HL-60 (cell line): Measurements from ENCODE around the gene DEPDC1.

Experiments
- DNase-seq, 2 experiments: peaks; one replicate each; pipeline ENCODE4 v3.0.0-alpha.2; 2010 to 2020; ENCODE audit warnings: low read depth in 1 of 2, low spot score in 1 of 2
- H3K27ac ChIP-seq: fragments of 250-450 bp; sonication (Bioruptor Pico); replicated peaks from 2 replicates; pipeline ENCODE4 v1.5.1; 2020; ENCODE audit warnings: mild to moderate bottlenecking, moderate library complexity
- H3K27me3 ChIP-seq: fragments of 250-450 bp; sonication (Bioruptor Pico); 2 replicates; pipeline ENCODE4 v1.5.1; 2021; ENCODE audit warnings: mild to moderate bottlenecking, moderate library complexity; ENCODE audit not compliant: insufficient read depth, poor library complexity, severe bottlenecking
- H3K4me3 ChIP-seq: replicated peaks from 2 replicates; pipeline ENCODE4 v1.5.1; 2011; ENCODE audit warnings: mild to moderate bottlenecking, control low read depth, low read length; ENCODE audit not compliant: insufficient read depth
- CTCF ChIP-seq: IDR thresholded peaks from one replicate; pipeline ENCODE4 v1.5.1; 2011; ENCODE audit warnings: low read length, control low read depth, inconsistent platforms; ENCODE audit not compliant: insufficient read depth
- GABPA ChIP-seq: IDR thresholded peaks from 2 replicates; pipeline ENCODE4 v1.6.1; 2012; ENCODE audit warnings: low read depth
- POLR2AphosphoS5 ChIP-seq: IDR thresholded peaks from 2 replicates; pipeline ENCODE4 v1.6.1; 2012; ENCODE audit warnings: low read depth
- SPI1 ChIP-seq: IDR thresholded peaks from 2 replicates; pipeline ENCODE4 v1.6.1; 2012; ENCODE audit warnings: low read depth, mild to moderate bottlenecking, borderline replicate concordance
- TF ChIP-seq, protein P1 (sequence below): IDR thresholded peaks from 2 replicates; pipeline ENCODE4 v1.6.1; 2012; ENCODE audit warnings: low read depth; ENCODE audit not compliant: insufficient replicate concordance

DEPDC1 gene

GRCh38 chr1:68516066-68516465 is 19.2 kb upstream of the DEPDC1 start:
- TF ChIP-seq CTCF (no peak), POLR2AphosphoS5 (no peak), SPI1 (no peak), GABPA (no peak)
- TF ChIP-seq, protein P1, sequence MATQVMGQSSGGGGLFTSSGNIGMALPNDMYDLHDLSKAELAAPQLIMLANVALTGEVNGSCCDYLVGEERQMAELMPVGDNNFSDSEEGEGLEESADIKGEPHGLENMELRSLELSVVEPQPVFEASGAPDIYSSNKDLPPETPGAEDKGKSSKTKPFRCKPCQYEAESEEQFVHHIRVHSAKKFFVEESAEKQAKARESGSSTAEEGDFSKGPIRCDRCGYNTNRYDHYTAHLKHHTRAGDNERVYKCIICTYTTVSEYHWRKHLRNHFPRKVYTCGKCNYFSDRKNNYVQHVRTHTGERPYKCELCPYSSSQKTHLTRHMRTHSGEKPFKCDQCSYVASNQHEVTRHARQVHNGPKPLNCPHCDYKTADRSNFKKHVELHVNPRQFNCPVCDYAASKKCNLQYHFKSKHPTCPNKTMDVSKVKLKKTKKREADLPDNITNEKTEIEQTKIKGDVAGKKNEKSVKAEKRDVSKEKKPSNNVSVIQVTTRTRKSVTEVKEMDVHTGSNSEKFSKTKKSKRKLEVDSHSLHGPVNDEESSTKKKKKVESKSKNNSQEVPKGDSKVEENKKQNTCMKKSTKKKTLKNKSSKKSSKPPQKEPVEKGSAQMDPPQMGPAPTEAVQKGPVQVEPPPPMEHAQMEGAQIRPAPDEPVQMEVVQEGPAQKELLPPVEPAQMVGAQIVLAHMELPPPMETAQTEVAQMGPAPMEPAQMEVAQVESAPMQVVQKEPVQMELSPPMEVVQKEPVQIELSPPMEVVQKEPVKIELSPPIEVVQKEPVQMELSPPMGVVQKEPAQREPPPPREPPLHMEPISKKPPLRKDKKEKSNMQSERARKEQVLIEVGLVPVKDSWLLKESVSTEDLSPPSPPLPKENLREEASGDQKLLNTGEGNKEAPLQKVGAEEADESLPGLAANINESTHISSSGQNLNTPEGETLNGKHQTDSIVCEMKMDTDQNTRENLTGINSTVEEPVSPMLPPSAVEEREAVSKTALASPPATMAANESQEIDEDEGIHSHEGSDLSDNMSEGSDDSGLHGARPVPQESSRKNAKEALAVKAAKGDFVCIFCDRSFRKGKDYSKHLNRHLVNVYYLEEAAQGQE: no peak
- no peak for DNase-seq
- H3K27me3 ChIP-seq: no peaks in the 10 kb centered on the region
- H3K4me3 ChIP-seq: no peak overlapping the region
- no peak overlapping the region for H3K27ac ChIP-seq

DNA sequence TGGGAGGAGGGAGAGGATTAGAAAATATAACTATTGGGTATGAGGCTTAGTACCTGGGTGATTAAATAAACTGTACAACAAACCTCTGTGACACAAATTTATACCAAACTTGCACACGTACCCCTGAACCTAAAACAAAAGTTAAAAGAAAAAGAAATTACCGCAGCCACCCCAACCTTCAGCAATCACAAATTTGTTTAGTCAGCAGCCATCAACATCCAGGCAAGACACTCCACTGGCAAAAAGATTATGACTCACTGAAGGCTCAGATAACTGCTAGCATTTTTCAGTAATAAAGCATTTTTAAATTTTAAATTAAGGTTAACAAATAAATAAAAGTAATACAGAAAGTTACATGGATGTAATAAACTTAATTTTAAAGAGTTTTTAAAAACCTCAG is 14.4 kb upstream of the DEPDC1 start:
- Histone ChIP-seq H3K4me3 (no peak overlapping the region), H3K27me3 (no peaks in the 10 kb centered on the region), H3K27ac (no peak overlapping the region)
- no peak for TF ChIP-seq POLR2AphosphoS5
- TF ChIP-seq, protein P1: no peak
- TF ChIP-seq SPI1: no peak
- no peak for TF ChIP-seq CTCF
- TF ChIP-seq GABPA: no peak
- no peak for DNase-seq

- Histone ChIP-seq H3K4me3 (no peak overlapping the region), H3K27ac (no peak overlapping the region), H3K27me3 (no peaks in the 10 kb centered on the region)
- no peak for DNase-seq
- TF ChIP-seq, protein P1: no peak
- TF ChIP-seq GABPA (no peak), SPI1 (no peak), CTCF (no peak), POLR2AphosphoS5 (no peak)
Observed at GRCh38 chr1:68506386-68506785, 9.5 kb upstream of the DEPDC1 start.
